HG03378 (cell line): Measurements from ENCODE around the gene BATF3.
"Not testable (repeated sequence)": the region's sequence is repeated elsewhere in the genome, so short reads cannot be mapped to it uniquely, and the experiment has no call there.

ENCODE experiments used
- ATAC-seq: cut with Tn5 transposase; IDR thresholded peaks from one replicate; pipeline ENCODE4 v1.9.1; 2021; ENCODE audit warnings: mild to moderate bottlenecking, moderate library complexity; ENCODE audit not compliant: unreplicated experiment

The BATF3 gene

DNA sequence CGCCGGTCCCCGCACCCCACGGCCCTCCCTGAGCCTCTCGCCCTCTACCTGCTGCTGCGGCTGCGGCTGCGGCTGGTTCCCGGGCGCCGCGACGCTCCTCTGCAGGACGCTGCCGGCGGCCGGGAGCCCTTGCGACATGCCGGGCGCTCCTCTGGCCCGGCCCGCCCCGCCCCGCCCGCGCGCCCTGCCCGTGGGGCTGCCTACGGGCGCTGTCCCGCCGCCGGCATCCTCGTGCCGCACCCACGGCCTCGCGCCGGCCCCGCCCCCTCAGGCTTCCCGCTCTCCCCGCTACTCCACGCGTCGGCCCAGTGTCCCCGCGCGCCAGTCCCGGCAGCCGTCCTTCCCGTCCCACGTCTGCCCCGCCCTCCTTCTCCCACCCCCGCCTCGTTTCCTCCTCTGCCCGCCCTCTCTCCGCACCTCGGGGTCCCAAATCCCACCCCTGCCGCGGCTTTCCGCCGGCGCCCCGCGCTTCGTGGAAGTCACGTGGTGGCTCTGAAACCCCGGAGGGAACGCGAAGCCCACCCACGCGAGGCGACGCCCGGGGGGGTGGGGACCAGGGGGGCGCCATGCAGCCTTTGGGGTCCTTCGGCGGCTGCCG is at the start of gene BATF3:
Gene BATF3, minus strand, starts transcription at position 216 of the 598 bp plus-strand sequence. Its CDS starts 78 bp downstream, at position 138.
- no peak for ATAC-seq

DNA sequence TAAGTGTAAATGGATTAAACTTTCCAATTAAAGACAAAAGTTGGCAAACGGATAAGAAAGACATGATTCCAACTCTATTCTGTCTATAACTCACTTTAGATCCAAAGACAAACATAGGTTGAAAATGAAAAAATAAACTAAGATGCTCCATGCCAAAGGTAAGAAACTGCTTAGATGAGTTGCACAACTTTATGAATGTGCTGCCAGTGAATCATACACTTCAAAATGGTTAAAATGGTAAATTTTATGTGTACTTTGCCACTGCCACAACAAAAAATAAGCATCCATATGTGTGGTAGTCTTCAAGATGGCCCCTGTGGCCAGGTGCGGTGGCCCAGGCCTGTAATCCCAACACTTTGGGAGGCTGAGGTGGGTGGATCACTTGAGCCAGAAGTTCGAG is 46.9 kb upstream of the BATF3 start:
- ATAC-seq, result no peak

GRCh38 chr1:212745303-212745702 is 45.7 kb upstream of the BATF3 start:
- no peak for ATAC-seq

DNA sequence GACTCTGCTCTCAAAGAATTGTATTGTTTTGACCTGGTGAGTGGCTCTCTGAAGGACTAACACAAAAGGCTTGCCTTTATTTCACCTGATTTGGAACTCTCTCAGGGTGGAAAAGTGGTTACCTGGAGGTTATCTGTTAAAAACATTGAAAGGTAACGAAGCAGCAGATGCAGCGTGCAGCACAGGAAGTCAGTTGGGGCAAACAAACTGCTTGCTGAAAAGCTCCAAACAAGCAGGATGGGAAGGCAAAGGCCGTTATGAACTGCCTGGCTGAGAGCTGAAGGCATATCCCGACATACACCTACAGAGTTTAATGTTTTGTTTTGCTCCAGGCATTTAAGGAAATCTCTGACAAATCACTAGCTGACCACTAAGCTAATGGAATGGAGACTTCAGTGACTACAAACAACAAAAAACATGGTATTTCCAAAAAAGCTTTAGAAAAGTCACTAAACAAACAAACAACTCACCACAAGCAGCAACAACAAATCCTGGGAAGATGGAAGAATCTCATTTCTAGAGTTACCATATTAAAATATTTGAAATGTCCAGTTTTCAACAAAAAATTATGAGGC is 44.3 kb upstream of the BATF3 start:
- no peak for ATAC-seq

- ATAC-seq, result no peak
Measured at GRCh38 chr1:212738330-212738729, 38.7 kb upstream of the BATF3 start.

- no peak for ATAC-seq
Measured at GRCh38 chr1:212737559-212737958, 37.9 kb upstream of the BATF3 start.

DNA sequence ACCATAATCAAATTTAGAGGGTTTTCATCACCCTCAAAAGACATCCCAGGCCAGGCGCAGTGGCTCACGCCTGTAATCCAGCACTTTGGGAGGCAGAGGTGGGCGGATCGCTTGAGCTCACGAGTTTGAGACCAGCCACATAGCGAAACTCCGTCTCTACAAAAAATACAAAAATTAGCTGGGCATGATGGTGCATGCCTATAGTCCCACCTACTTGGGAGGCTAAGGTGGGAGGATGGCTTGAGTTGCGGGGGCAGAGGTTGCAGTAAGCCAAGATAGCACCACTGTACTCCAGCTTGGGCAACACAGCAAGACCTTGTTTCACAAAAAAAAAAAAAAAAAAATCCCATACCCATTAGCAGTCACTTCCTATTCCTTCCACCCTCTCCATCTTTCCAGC is 33.5 kb upstream of the BATF3 start:
- ATAC-seq, result no peak

- ATAC-seq, result no peak
Measured at GRCh38 chr1:212731630-212732029, 32.0 kb upstream of the BATF3 start.

DNA sequence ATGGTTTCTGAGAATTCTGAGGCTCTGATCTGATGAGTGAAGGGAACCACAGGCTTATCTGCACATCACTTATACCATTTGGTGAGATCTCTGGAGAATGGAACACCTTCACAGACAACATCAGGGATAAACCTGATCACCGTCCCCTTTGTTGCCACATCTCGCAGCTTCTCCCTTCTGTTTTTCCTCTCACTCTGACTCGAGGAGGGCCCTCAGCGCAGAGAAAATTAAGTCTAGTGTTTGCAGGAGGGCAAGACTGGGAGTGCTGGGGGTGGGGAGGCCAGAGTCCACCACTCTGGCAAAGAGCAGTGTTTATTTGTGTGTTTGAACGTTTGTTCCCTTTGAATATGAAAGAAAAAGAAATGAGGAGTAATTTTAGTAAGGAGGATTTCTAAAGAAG is 29.0 kb upstream of the BATF3 start:
- ATAC-seq, result no peak

- ATAC-seq, result no peak
Measured at GRCh38 chr1:212727386-212728181, 27.9 kb upstream of the BATF3 start.

- not testable (repeated sequence) for ATAC-seq
Measured at GRCh38 chr1:212724679-212725078, 25.0 kb upstream of the BATF3 start.

- no peak for ATAC-seq
Measured at GRCh38 chr1:212722270-212722957, 22.8 kb upstream of the BATF3 start.

DNA sequence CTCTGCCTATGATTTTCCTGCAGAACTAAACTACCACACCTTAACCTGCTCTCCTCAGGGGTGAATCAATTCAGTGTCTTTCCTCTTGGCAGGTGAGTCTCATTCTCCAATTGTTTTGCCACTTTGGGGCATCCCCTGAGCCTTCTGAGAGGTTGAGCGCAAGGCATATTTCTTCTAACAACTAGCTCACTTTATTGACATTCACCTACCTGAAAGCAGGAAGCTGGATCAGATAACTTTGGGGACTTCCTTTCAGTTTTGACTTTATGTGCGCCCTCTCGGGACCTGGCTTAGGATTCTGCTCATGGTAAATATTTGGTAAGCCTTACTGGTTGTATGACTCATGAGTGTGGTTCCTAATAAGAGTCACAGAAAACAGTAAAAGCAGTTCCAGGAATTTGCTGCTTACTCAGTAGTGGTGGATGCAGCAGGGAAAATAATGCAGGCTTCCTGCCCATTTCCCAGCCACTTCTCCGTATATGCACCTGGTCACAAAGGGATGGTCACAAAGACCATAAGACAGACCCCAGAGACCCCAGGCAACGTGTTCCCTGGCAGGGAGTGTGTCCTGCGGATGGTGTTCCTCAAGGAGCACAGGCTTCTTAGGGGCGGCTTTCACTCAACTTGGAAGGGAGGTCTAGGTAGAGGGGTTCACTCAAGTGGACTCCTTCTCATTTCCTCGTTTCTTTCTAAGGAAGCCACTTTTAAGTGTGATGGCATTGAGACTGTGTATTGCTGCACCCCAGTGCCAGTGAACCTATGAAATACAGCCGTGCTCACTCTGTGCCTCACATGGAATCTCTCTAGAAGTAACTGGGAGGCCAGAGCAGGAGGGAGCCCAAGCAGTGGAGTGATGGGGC is 22.0 kb upstream of the BATF3 start:
- ATAC-seq, result no peak

- no peak for ATAC-seq
Measured at GRCh38 chr1:212719633-212720032, 20.0 kb upstream of the BATF3 start.

DNA sequence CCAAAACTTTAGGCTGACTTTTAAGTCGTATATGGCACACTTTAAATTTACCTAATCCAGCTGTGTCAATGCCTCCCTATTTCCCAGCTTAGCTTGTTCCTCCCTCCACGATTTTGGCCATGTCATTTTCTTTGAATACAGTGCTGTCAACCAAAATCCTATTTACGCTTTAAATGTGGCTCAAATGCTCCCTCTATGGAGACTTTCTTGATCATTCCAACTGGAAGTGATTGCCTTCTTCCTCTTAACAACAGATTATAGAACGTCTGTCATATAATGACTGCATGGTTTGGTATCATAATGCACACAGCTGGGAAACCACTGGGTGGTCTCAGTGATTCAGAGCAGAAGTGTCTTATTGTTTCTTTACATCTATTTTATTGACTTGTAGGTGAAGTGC is 18.9 kb upstream of the BATF3 start:
- ATAC-seq, result no peak

GRCh38 chr1:212716161-212716560 is 16.5 kb upstream of the BATF3 start:
- no peak for ATAC-seq

DNA sequence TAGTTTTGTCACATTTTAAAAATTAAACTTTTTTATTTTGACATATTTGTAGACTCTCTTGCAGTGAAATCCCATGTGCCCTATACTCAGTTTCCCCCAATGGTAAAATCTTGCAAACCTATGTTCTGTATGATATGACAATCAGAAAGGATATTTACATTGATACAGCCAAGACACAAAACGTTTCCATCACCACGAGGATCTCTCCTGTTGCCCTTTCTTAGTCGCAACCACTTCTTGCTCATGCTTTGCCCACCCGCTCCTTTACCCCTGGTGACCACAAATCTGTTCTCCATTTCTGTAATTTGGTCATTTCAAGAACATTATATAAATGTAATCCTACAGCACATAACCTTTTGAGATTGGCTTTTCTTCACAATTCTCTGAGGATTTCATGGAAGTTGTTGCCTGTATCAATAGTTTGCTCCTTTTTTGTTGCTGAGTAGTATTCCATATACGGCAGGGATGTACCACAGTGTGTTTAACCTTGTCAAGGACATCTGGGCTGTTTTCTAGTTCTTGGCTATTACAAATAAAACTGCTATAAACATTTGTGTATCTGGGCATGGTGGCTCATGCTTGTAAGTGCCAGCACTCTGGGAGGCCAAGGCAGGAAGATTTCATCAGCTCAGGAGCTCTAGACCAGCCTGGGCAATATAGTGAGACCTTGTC is 14.0 kb upstream of the BATF3 start:
- ATAC-seq, result no peak

GRCh38 chr1:212712451-212713303 is 13.0 kb upstream of the BATF3 start:
- no peak for ATAC-seq

- ATAC-seq, result not testable (repeated sequence)
Measured at GRCh38 chr1:212711974-212712373, 12.3 kb upstream of the BATF3 start.
